ENCODE data around the gene FOLR2. TPM values are rescaled to one million over a fixed set of nuclear protein-coding genes. Genes with fewer than 3 reads are reported as not detected.

Gene FOLR2
- total RNA-seq, 1 experiment from 2014 or later, result not detected

GRCh38 chr11:72240461-72241290, 24.1 kb downstream of the FOLR2 start:
- peak overlapping the region; percentile 62 for H3K27ac Mint-ChIP-seq (ENCODE audit: unreplicated experiment)
- H3K4me1 Mint-ChIP-seq (ENCODE audit: low read depth, unreplicated experiment), result no peaks in the 10 kb centered on the region
- intact Hi-C loops (cut with micrococcal nuclease; ENCODE audit: unreplicated experiment), result no loop called here
- BruUV-seq (replicated peaks), result no TSS peak
- peaks cover 39% of the 10 kb centered on the region for H3K27me3 Mint-ChIP-seq (ENCODE audit: unreplicated experiment)
- H3K9me3 Mint-ChIP-seq (ENCODE audit: low read depth, unreplicated experiment), result no peaks in the 10 kb centered on the region
- peaks cover 25% of the 10 kb centered on the region for H3K36me3 Mint-ChIP-seq (ENCODE audit: insufficient read depth, unreplicated experiment)
- CTCF ChIA-PET, result interaction anchor here (0.5 kb wide), 1 partner anchor 1867 kb away, joined by 3 read pairs; no protein-coding TSS in a partner anchor
- DNase-seq, result no peak
- TF ChIP-seq CTCF (IDR thresholded peaks at IDR 0.05; ENCODE audit: unreplicated experiment), result no peak
- peak overlapping the region; percentile 63 for H3K4me3 Mint-ChIP-seq (ENCODE audit: low read depth, unreplicated experiment)

GRCh38 chr11:72241291-72241781, 24.7 kb downstream of the FOLR2 start:
- no TSS peak for BruUV-seq (replicated peaks)
- H3K4me3 Mint-ChIP-seq (ENCODE audit: low read depth, unreplicated experiment), result no peak overlapping the region
- CTCF ChIA-PET, result no interaction called here
- H3K9me3 Mint-ChIP-seq (ENCODE audit: low read depth, unreplicated experiment), result no peaks in the 10 kb centered on the region
- peaks cover 25% of the 10 kb centered on the region for H3K36me3 Mint-ChIP-seq (ENCODE audit: insufficient read depth, unreplicated experiment)
- H3K27me3 Mint-ChIP-seq (ENCODE audit: unreplicated experiment), result peaks cover 39% of the 10 kb centered on the region
- intact Hi-C loops (cut with micrococcal nuclease; ENCODE audit: unreplicated experiment), result no loop called here
- H3K4me1 Mint-ChIP-seq (ENCODE audit: low read depth, unreplicated experiment), result no peaks in the 10 kb centered on the region
- DNase-seq, result no peak
- no peak for TF ChIP-seq CTCF (IDR thresholded peaks at IDR 0.05; ENCODE audit: unreplicated experiment)
- no peak overlapping the region for H3K27ac Mint-ChIP-seq (ENCODE audit: unreplicated experiment)

GRCh38 chr11:72242141-72242540, 25.5 kb downstream of the FOLR2 start:
- intact Hi-C loops (cut with micrococcal nuclease; ENCODE audit: unreplicated experiment), result no loop called here
- H3K4me1 Mint-ChIP-seq (ENCODE audit: low read depth, unreplicated experiment), result no peaks in the 10 kb centered on the region
- peaks cover 39% of the 10 kb centered on the region for H3K27me3 Mint-ChIP-seq (ENCODE audit: unreplicated experiment)
- no TSS peak for BruUV-seq (replicated peaks)
- H3K9me3 Mint-ChIP-seq (ENCODE audit: low read depth, unreplicated experiment), result no peaks in the 10 kb centered on the region
- peaks cover 17% of the 10 kb centered on the region for H3K36me3 Mint-ChIP-seq (ENCODE audit: insufficient read depth, unreplicated experiment)
- TF ChIP-seq CTCF (IDR thresholded peaks at IDR 0.05; ENCODE audit: unreplicated experiment), result no peak
- no peak overlapping the region for H3K4me3 Mint-ChIP-seq (ENCODE audit: low read depth, unreplicated experiment)
- H3K27ac Mint-ChIP-seq (ENCODE audit: unreplicated experiment), result no peak overlapping the region
- DNase-seq, result no peak
- CTCF ChIA-PET, result interaction anchor here (0.8 kb wide), 1 partner anchor 13 kb away, joined by 3 read pairs; no protein-coding TSS in a partner anchor

- Mint-ChIP-seq H3K36me3 (ENCODE audit: insufficient read depth, unreplicated experiment) (peaks cover 11% of the 10 kb centered on the region), H3K4me3 (ENCODE audit: low read depth, unreplicated experiment) (no peak overlapping the region), H3K9me3 (ENCODE audit: low read depth, unreplicated experiment) (no peaks in the 10 kb centered on the region), H3K27me3 (ENCODE audit: unreplicated experiment) (peaks cover 39% of the 10 kb centered on the region), H3K27ac (ENCODE audit: unreplicated experiment) (no peak overlapping the region), H3K4me1 (ENCODE audit: low read depth, unreplicated experiment) (no peaks in the 10 kb centered on the region)
- no TSS peak for BruUV-seq (replicated peaks)
- intact Hi-C loops (cut with micrococcal nuclease; ENCODE audit: unreplicated experiment), result no loop called here
- CTCF ChIA-PET, result interaction anchor here (0.8 kb wide), 1 partner anchor 12 kb away, joined by 3 read pairs; no protein-coding TSS in a partner anchor
- no peak for DNase-seq
- no peak for TF ChIP-seq CTCF (IDR thresholded peaks at IDR 0.05; ENCODE audit: unreplicated experiment)
These were observed 26.8 kb downstream of the FOLR2 start for GRCh38 chr11:72243173-72244059.
